GM18861 (cell line): ENCODE measurements around the gene SPTBN4.
"Not testable (repeated sequence)": the region's sequence is repeated elsewhere in the genome, so short reads cannot be mapped to it uniquely, and the experiment has no call there.

Experiments used
- ATAC-seq: cut with Tn5 transposase; IDR thresholded peaks from one replicate; pipeline ENCODE4 v1.9.1; 2021; ENCODE audit not compliant: unreplicated experiment

The SPTBN4 gene

GRCh38 chr19:40528078-40528477 lies 61.3 kb downstream of the SPTBN4 start:
- ATAC-seq, result no peak

GRCh38 chr19:40528533-40529092 lies 61.8 kb downstream of the SPTBN4 start:
- no peak for ATAC-seq

DNA sequence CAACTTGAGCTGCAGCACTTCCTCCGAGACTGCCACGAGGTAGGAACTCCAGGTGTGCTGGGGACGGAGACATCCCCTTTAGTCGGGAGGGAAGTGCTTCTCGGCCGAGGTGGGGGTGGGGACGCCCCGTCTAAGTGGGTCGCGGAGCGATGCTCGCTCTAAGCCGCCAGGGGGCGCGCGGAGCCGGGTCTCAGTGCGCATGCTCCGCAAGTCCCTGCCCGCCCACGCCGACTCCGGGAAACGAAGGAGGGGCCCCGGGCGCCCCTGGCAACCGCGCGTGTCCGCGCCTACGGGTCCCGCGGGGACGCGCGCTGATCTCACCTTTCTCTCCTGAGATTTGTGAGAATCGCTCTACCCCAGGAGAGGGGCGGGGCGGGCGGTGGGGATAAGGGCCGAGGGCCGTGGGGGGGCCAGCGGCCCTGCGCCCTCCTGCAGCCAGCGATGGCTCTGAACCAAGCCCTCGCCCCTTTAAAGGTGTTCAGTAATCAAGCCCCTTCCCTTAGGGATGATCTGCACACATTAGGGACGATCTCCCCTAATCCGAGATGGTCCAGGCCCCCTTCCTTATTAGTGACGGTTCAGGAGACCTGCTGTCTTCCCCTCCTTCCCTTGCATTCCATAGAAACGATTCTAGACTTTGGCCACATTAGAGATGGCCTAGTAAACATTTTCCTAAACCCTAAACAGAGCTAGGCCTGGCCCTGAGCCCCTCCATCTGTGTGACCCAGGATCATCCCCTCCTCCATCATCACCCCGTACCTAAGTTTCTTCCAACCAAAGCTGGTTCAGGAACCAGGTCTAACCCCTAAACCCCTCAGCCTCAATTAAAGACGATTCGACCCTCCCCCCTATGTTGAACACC lies 62.5 kb downstream of the SPTBN4 start:
- ATAC-seq, result no peak

DNA sequence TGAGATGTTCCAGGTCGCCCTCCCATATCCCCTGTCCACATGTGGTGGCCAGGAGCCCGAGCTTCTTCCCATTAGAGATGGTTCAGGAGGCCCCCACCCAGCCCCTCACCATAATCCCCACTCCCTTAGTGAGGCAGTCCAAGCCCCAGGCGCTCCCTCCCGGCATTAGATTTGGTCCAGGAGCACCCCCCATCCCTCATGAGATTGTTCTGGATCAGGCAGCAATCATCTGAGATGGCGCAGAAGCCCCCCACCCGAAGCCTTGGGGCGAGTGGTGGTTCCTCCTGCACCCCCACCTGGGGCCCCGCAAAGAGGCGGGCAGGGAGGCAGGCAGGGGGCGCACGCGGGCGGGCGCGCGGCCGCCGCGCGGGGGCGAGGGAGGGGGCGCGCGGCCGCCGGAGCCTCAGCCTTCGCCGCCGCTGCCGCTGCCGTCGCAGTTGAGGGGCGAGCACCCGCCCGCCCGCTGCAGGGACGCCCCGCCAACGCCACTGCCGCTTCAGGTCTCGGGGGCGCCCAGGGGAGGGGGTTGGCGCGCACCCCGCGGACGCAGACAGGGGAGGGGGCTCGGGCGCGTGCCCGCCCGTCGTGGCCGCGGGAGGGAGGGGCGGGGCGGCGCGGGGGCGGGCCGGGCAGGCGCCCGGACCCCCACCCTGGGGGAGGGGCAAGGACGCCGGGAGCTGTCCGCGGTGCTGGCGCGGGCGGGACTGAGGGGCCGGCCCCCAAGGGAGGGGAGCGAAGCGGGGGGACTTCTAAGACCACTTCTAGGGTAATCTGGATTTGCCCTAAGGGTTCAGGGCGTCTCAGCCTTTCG lies 63.5 kb downstream of the SPTBN4 start:
- no peak for ATAC-seq

GRCh38 chr19:40533508-40533907 lies 66.7 kb downstream of the SPTBN4 start:
- ATAC-seq, result no peak

DNA sequence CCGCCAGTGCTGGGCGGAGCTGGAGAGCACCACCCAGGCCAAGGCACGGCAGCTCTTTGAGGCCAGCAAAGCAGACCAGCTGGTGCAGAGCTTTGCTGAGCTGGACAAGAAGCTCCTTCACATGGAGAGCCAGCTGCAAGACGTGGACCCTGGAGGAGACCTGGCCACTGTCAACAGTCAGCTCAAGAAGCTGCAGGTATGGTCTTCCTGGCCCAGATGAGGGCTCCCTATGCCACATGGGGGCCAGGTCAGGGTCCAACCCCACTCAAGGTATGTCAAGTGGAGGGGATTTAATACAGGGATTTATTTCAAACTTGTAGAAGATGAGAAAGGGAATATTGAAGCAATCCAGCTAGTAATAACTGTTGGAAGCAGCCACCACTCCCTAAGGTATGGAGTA lies 67.3 kb downstream of the SPTBN4 start:
- no peak for ATAC-seq

DNA sequence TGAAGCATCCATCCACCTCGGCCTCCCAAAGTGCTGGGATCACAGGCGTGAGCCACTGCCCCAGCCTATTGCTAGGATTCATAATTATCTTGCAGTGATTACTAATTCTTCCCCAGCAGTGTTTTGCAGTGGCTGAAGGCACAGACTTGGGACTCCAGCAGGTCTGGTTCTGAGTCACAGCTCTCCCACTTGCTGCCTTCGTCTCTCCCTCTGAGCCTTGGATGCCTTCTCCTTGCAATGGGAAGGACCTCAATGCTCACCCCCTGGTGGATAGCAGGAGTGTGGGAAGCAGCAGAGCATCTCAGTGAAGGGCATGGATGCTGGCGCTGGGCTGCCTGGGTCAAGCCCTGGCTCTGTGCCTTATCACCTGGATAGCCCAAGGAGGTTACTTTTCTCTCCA lies 72.3 kb downstream of the SPTBN4 start:
- no peak for ATAC-seq

DNA sequence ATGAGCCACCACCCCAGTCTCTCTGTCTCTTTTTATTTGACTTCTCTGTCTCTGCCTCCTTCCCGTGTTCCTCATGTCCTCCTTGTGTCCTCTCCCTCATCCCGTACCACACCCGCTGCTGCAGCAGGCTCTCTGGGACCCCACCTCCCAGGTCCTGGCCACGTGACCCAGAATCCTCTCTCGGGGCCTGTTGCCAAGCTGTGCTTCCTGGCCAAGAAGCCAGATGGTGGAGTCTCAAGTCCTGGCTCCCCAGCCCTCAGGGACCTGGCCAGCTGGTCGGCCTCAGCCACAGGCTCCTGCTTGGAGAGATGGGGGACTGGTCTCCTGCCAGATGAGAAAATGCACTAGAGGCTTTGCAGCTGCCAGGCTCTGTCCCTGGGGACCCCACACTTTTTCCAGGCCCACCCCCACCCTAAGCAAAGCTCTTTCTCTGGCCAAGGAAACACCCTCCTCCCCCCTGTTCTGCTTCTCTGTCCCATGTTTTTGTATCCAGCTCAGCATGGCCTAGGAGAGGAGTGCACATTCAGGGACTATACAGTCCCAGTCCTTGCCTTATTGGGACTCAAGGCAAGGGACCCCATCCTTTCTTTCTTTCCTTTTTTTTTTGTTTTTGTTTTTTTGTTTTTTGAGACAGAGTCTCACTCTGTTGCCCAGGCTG lies 75.5 kb downstream of the SPTBN4 start:
- no peak for ATAC-seq

DNA sequence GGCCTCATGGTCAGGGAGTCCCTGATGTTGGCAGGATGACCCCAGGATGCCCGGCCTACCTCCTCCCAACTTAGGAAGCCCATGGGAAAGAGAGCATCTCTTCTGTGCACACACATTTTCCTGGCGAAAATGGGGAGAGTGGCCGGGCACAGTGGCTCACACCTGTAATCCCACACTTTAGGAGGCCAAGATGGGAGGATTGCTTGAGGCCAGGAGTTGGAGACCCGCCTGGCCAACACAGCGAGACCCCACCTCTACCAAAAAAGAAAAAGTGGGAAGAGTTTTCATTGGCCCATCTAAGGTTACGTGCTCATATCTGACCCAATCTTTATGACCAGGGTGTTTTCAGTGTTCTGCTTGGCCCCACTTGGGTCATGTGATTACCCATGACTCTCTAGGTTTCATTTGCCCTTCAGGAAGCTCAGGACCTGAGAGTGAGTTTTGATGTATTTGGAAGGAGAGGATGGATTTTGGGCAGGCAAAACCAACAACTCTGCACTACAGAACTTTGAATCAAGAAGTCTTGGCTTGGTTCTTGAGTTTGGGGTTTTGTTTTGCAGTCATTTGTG lies 76.3 kb downstream of the SPTBN4 start:
- no peak for ATAC-seq

DNA sequence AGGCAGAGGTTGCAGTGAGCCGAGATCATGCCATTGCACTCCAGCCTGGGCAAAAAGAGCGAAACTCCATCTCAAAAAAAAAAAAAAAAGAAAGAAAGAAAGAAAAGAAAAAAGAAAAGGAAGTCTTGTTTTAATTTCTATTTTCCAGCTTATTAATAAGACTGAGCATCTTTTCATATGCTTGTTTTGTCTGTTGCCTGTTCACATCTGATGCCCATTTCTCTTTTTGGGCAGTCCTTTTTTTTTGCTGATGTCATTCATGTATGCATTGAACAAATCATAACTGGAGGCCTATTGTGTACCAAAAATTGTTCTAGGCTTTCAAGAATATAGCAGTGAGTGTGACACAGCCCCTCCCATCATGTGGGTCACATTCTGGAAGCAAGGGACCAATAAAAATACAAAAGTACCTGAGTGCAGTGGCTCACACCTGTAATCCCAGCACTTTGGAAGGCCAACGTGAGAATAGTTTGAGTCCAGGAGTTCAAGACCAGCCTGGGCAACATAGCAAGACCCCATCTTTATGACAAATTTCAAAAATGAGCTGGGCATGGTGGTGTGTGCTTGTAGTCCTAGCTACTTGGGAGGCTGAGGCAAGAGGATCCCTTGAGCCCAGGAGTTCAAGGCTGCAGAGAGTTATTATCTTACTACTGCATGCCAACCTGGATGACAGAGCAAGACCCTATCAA lies 79.5 kb downstream of the SPTBN4 start:
- not testable (repeated sequence) for ATAC-seq

DNA sequence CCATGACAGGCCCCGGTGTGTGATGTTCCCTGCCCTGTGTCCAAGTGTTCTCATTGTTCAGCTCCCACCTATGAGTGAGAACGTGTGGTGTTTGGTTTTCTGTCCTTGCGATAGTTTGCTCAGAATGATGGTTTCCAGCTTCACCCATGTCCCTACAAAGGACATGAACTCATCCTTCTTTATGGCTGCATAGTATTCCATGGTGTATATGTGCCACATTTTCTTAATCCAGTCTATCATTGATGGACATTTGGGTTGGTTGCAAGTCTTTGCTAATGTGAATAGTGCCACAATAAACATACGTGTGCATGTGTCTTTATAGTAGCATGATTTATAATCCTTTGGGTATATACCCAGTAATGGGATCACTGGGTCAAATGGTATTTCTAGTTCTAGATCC lies 80.4 kb downstream of the SPTBN4 start:
- not testable (repeated sequence) for ATAC-seq

- ATAC-seq, result no peak
Observed at GRCh38 chr19:40547836-40548235, 81.0 kb downstream of the SPTBN4 start.

DNA sequence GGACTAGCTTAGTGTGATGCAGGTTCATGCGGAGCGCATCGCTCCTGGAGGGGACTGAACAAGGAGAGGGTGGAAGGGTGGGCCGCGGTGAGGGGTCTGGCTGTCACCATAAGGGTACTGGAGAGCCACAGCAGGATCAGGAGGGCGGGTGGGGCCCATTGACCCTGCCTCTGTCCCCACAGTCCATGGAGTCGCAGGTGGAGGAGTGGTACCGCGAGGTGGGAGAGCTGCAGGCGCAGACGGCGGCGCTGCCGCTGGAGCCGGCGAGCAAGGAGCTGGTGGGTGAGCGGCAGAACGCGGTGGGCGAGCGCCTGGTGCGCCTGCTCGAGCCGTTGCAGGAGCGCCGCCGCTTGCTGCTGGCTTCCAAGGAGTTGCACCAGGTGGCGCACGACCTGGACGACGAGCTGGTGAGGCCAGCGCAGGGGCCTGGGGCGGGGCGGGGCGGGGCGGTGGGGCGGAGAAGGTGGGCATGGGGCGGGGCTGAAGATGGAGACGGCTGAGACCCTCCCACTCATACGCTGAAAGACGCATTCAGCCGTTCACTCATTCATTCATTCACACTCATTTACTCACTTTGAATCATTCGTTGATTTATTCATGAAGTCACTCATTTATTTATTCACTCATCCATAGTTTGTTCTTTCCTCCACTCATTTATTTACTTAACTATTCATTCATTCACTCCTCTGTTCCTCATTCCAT lies 82.4 kb downstream of the SPTBN4 start:
- no peak for ATAC-seq

DNA sequence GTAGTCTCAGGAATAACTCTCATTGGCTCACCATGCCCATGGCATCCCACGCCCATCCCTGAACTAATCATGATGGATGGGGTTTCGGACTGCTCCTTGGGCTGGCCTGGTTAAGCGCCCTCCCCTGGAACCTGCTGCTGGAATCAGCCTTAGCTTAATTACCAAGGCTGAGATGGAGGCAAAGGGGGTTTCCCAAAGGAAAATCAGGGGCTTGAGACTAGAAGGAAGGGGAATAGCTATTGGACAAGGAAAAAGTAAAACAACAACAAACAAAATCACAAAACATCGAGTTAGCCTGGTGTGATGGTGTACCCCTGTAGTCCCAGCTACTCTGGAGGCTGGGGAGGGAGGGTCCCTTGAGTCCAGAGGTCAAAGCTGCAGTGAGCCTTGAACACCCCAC lies 84.2 kb downstream of the SPTBN4 start:
- no peak for ATAC-seq

DNA sequence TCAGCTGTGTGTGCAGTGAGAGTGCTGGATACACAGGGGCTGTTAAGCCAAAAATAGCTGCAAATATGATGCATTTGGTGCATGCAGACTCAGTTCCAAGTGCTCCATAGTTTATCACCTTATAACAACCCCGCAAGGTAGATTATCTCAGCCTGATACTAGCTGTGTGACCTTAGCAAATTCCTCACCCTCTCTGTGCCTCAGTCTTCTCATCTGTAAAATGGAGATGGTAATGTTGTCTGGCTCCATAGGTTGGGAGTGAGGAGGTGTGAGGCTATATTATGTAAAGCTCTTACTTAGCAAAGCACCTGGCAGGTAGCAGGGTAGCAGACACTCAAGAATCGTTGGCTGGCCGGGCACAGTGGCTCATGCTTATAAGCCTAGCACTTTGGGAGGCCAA lies 86.0 kb downstream of the SPTBN4 start:
- no peak for ATAC-seq

DNA sequence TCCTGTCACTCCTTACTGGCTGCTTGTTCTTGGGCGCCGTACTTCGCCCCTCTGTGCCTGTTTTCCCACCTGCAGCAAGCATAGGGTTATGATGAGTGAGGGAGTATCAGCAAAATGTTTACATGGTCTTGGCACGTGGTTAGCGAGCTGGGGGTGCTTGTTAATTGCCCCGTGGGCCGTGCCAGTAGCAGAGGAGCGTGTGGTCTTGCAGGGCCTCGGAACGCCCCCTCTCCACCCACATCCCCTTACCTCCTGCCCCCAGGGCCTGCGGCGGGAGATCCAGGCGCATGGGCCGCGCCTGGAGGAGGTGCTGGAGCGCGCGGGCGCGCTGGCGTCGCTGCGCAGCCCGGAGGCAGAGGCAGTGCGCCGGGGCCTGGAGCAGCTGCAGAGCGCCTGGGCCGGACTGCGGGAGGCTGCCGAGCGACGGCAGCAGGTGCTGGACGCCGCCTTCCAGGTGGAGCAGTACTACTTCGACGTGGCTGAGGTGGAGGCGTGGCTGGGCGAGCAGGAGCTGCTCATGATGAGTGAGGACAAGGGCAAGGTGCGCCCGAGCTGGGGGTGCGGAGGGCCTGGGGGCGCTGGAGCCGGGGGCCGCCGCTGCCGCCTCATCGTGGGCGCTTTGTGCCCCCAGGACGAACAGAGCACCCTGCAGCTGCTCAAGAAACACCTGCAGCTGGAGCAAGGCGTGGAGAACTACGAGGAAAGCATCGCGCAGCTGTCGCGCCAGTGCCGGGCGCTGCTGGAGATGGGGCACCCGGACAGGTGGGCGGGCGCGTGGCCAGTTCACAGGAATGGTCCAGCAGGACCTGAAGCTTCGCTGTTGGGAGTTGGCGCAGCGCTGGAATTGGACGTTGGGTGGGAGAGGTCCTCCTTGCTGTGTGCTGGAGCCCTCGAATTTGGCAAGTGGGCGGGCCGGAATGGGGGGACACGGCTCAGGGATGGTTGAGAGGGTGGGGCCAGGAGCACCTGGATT lies 87.4 kb downstream of the SPTBN4 start:
- ATAC-seq, result no peak

DNA sequence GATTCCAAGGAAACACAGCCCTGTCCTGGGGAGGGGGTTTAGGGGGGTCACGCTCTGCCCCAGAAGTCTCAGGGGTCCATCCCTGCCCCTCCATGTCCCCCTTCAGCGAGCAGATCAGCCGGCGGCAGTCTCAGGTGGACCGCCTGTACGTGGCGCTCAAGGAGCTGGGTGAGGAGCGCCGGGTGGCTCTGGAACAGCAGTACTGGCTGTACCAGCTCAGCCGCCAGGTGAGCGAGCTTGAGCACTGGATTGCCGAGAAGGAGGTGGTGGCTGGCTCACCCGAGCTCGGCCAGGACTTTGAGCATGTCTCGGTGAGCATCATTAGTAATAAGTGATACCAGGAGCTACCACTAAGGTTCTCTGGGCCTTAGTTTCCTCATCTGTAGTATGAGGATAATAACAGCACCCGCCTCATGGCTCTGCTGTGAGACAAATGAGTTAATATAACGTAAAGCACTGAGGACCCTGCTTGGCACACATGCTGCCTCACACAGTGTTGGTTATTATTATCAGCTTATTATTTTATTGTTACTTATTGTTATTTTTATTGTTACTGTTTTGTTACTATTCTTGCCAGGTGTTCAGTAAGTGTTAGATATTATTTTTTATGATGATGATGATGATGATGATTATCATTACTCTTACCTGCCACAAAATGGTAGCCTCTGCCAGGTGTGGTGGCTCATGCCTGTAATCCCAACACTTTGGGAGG lies 89.3 kb downstream of the SPTBN4 start:
- no peak for ATAC-seq

- no peak for ATAC-seq
Observed at GRCh38 chr19:40556953-40557530, 90.2 kb downstream of the SPTBN4 start.
